WI38 (cell line): ENCODE data around the gene CPN1.

Source experiments
- H3K4me3 ChIP-seq: 2 replicates; pipeline ENCODE4 v1.5.1; 2011; ENCODE audit warnings: low read depth, mild to moderate bottlenecking, control low read depth, low read length
- CTCF ChIP-seq: IDR thresholded peaks from 2 replicates; pipeline ENCODE4 v1.5.1; 2012; ENCODE audit warnings: low read depth, mild to moderate bottlenecking, control low read depth, low read length

CPN1 gene

GRCh38 chr10:100119726-100120125 lies 38.1 kb upstream of the CPN1 start:
- H3K4me3 ChIP-seq: no peak overlapping the region
- TF ChIP-seq CTCF: no peak

- no peak for TF ChIP-seq CTCF
- no peak overlapping the region for H3K4me3 ChIP-seq
These were observed 33.5 kb upstream of the CPN1 start for GRCh38 chr10:100114976-100115770.

- TF ChIP-seq CTCF: no peak
- H3K4me3 ChIP-seq: no peak overlapping the region
These were observed 32.8 kb upstream of the CPN1 start for GRCh38 chr10:100114460-100114859.

- no peak overlapping the region for H3K4me3 ChIP-seq
- TF ChIP-seq CTCF: no peak
These were observed 28.0 kb upstream of the CPN1 start for GRCh38 chr10:100109670-100110069.

GRCh38 chr10:100106865-100107264 lies 25.2 kb upstream of the CPN1 start:
- H3K4me3 ChIP-seq: no peak overlapping the region
- no peak for TF ChIP-seq CTCF

- no peak for TF ChIP-seq CTCF
- no peak overlapping the region for H3K4me3 ChIP-seq
These were observed 22.6 kb upstream of the CPN1 start for GRCh38 chr10:100104300-100104699.

- no peak for TF ChIP-seq CTCF
- H3K4me3 ChIP-seq: no peak overlapping the region
These were observed 21.9 kb upstream of the CPN1 start for GRCh38 chr10:100103581-100103980.
